Smooth muscle cell (in vitro differentiated cells): Measurements from ENCODE around the gene TRIM67. TPM values are rescaled to one million over a fixed set of nuclear protein-coding genes. Genes with fewer than 3 reads are reported as not detected.
"Not testable (repeated sequence)": the region's sequence is repeated elsewhere in the genome, so short reads cannot be mapped to it uniquely, and the experiment has no call there.

ENCODE experiments used
- DNase-seq: peaks from one replicate; lab custom pipeline; 2025; ENCODE audit not compliant: unreplicated experiment; lab: John Stamatoyannopoulos, UW
- H2AFZ ChIP-seq: fragments of 200-600 bp; sonication (generic); 2 replicates; pipeline ENCODE4 v1.6.0; 2016; ENCODE audit warnings: antibody characterized with exemption, low read depth, mild to moderate bottlenecking
- H3F3A ChIP-seq: fragments of 200-600 bp; sonication (generic); 2 replicates; pipeline ENCODE4 v1.6.0; 2017; ENCODE audit warnings: antibody characterized with exemption, low read depth
- H3K27ac ChIP-seq: fragments of 200-600 bp; sonication (generic); 2 replicates; pipeline ENCODE4 v1.5.1; 2016; ENCODE audit warnings: low read depth, mild to moderate bottlenecking
- H3K27me3 ChIP-seq: fragments of 200-600 bp; sonication (generic); 2 replicates; pipeline ENCODE4 v1.6.1; 2016; ENCODE audit warnings: low read depth, mild to moderate bottlenecking
- H3K36me3 ChIP-seq: fragments of 200-600 bp; sonication (generic); 2 replicates; pipeline ENCODE4 v1.5.1; 2016; ENCODE audit warnings: low read depth
- H3K4me1 ChIP-seq: fragments of 200-600 bp; sonication (generic); 2 replicates; pipeline ENCODE4 v1.5.1; 2016; ENCODE audit warnings: low read depth
- H3K4me2 ChIP-seq: fragments of 200-600 bp; sonication (generic); 2 replicates; pipeline ENCODE4 v1.6.0; 2016; ENCODE audit warnings: mild to moderate bottlenecking
- H3K4me3 ChIP-seq: fragments of 200-600 bp; sonication (generic); 2 replicates; pipeline ENCODE4 v1.5.1; 2016; ENCODE audit warnings: mild to moderate bottlenecking
- H3K79me2 ChIP-seq: fragments of 200-600 bp; sonication (generic); 2 replicates; pipeline ENCODE4 v1.6.0; 2016; ENCODE audit warnings: low read depth, mild to moderate bottlenecking
- H3K9ac ChIP-seq: fragments of 200-600 bp; sonication (generic); 2 replicates; pipeline ENCODE4 v1.6.0; 2016; ENCODE audit warnings: low read depth
- H3K9me3 ChIP-seq: fragments of 200-600 bp; sonication (generic); replicated peaks from 2 replicates; pipeline ENCODE4 v1.5.1; 2016; ENCODE audit warnings: low read depth
- H4K20me1 ChIP-seq: fragments of 200-600 bp; sonication (generic); 2 replicates; pipeline ENCODE4 v1.6.0; 2016; ENCODE audit warnings: low read depth
- WGBS: methylation state at CpG from one replicate; pipeline ENCODE4 v1.1.7; 2016; ENCODE audit warnings: low lambda C conversion rate; 5-methylcytosine and 5-hydroxymethylcytosine counted together
- polyA plus RNA-seq: library from polyadenylated mRNA; unstranded; fragments of >200 nt; fragmentation: Nextera tagmentation; extraction: Ambion mirVana; gene quantifications from 2 replicates; pipeline ENCODE4 v1.2.1, GENCODE V29; 2016
- total RNA-seq: library from RNA; depleted of rRNA; stranded (reverse); fragments of >200 nt; gene quantifications from 2 replicates; pipeline ENCODE4 v1.2.3, GENCODE V29; 2014
- TF ChIP-seq, protein P1 (sequence below): fragments of 200-600 bp; sonication (generic); IDR thresholded peaks from 2 replicates; pipeline ENCODE4 v1.5.1; 2017; ENCODE audit warnings: borderline replicate concordance, mild to moderate bottlenecking, antibody characterized with exemption; ENCODE audit not compliant: insufficient read depth, poor library complexity, severe bottlenecking

Gene TRIM67
- total and polyA plus RNA-seq, 2 experiments from 2014 or later: 0.04 to 0.25 TPM

- TF ChIP-seq, protein P1, sequence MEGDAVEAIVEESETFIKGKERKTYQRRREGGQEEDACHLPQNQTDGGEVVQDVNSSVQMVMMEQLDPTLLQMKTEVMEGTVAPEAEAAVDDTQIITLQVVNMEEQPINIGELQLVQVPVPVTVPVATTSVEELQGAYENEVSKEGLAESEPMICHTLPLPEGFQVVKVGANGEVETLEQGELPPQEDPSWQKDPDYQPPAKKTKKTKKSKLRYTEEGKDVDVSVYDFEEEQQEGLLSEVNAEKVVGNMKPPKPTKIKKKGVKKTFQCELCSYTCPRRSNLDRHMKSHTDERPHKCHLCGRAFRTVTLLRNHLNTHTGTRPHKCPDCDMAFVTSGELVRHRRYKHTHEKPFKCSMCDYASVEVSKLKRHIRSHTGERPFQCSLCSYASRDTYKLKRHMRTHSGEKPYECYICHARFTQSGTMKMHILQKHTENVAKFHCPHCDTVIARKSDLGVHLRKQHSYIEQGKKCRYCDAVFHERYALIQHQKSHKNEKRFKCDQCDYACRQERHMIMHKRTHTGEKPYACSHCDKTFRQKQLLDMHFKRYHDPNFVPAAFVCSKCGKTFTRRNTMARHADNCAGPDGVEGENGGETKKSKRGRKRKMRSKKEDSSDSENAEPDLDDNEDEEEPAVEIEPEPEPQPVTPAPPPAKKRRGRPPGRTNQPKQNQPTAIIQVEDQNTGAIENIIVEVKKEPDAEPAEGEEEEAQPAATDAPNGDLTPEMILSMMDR: no peak
- H3F3A ChIP-seq: no peaks in the 10 kb centered on the region
- WGBS: 84% methylated on average over 1 of the region's 1 CpG
These were observed 40.3 kb upstream of the TRIM67 start for GRCh38 chr1:231121533-231121932.

GRCh38 chr1:231122143-231122542 is 39.7 kb upstream of the TRIM67 start:
- Histone ChIP-seq H3K4me3 (no peak overlapping the region), H3K27ac (no peak overlapping the region), H3K79me2 (no peaks in the 10 kb centered on the region), H2AFZ (no peak overlapping the region), H3F3A (no peaks in the 10 kb centered on the region), H3K4me2 (no peak overlapping the region), H3K4me1 (no peaks in the 10 kb centered on the region), H3K9ac (no peak overlapping the region), H3K36me3 (no peaks in the 10 kb centered on the region), H3K27me3 (peaks cover 19% of the 10 kb centered on the region), H3K9me3 (no peaks in the 10 kb centered on the region), H4K20me1 (no peaks in the 10 kb centered on the region)
- WGBS: 82% methylated on average over 2 of the region's 2 CpGs
- no peak for DNase-seq
- TF ChIP-seq, protein P1: no peak

More at GRCh38 chr1:231121533-231121932, 40.3 kb upstream of the TRIM67 start:
- H3K9ac ChIP-seq: no peak overlapping the region
- no peaks in the 10 kb centered on the region for H4K20me1 ChIP-seq
- H3K4me2 ChIP-seq: no peak overlapping the region
- DNase-seq: no peak
- no peaks in the 10 kb centered on the region for H3K9me3 ChIP-seq
- no peak overlapping the region for H3K27ac ChIP-seq
- no peaks in the 10 kb centered on the region for H3K36me3 ChIP-seq
- peaks cover 22% of the 10 kb centered on the region for H3K27me3 ChIP-seq
- H3K4me3 ChIP-seq: no peak overlapping the region
- no peaks in the 10 kb centered on the region for H3K4me1 ChIP-seq
- no peaks in the 10 kb centered on the region for H3K79me2 ChIP-seq
- no peak overlapping the region for H2AFZ ChIP-seq

GRCh38 chr1:231124746-231125145 is 37.1 kb upstream of the TRIM67 start:
- H3K4me2 ChIP-seq: no peak overlapping the region
- TF ChIP-seq, protein P1: no peak
- no peak overlapping the region for H3K27ac ChIP-seq
- no peaks in the 10 kb centered on the region for H3K79me2 ChIP-seq
- no peaks in the 10 kb centered on the region for H3F3A ChIP-seq
- H3K36me3 ChIP-seq: no peaks in the 10 kb centered on the region
- no peak overlapping the region for H3K9ac ChIP-seq
- H2AFZ ChIP-seq: no peak overlapping the region
- no peaks in the 10 kb centered on the region for H4K20me1 ChIP-seq
- H3K27me3 ChIP-seq: no peaks in the 10 kb centered on the region
- DNase-seq: no peak
- no peaks in the 10 kb centered on the region for H3K4me1 ChIP-seq
- WGBS: 90% methylated on average over 14 of the region's 14 CpGs
- no peak overlapping the region for H3K4me3 ChIP-seq
- H3K9me3 ChIP-seq: no peaks in the 10 kb centered on the region

DNA sequence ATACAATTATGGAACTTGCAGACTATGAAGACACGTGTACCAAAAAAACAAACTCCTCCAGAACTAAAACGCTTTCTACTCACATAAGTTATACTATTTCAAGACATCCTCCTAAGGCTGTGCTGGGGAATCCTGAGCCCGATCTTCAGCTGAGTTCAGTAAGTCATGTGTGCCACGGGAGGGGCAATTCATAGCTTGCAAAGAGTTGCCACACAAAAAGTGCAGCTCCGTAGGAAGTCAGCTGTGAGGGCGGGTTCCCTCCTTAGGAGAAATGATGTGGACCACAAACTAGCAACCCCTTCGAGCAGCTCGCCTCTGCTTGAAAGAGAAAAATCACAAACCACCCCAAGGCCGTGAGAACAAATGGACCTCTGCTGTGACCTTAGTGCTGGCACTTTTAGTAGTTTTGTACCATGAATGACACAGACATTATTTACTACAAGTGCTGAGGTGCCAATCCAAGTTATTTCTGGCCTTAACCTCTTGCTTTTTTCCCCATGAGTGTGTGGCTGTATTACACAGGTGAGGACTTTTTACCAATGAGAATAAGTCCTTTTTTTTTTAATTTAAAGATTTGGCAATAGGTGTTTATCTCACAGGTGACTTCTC is 35.8 kb upstream of the TRIM67 start:
- Histone ChIP-seq H3K9ac (no peak overlapping the region), H4K20me1 (no peaks in the 10 kb centered on the region), H2AFZ (no peak overlapping the region), H3K9me3 (no peaks in the 10 kb centered on the region), H3K4me2 (no peak overlapping the region), H3F3A (no peaks in the 10 kb centered on the region), H3K36me3 (no peaks in the 10 kb centered on the region), H3K27ac (no peak overlapping the region), H3K79me2 (no peaks in the 10 kb centered on the region), H3K4me1 (no peaks in the 10 kb centered on the region), H3K27me3 (no peaks in the 10 kb centered on the region), H3K4me3 (no peak overlapping the region)
- DNase-seq: no peak
- WGBS: 67% methylated on average over 9 of the region's 9 CpGs
- TF ChIP-seq, protein P1: no peak

- 76% methylated on average over 6 of the region's 6 CpGs for WGBS
These were observed 34.8 kb upstream of the TRIM67 start for GRCh38 chr1:231127106-231127505.

More at GRCh38 chr1:231127106-231127505, 34.8 kb upstream of the TRIM67 start:
- not testable (repeated sequence) for H4K20me1 ChIP-seq, DNase-seq, H3F3A ChIP-seq, H3K9ac ChIP-seq, H3K9me3 ChIP-seq, H2AFZ ChIP-seq, H3K4me1 ChIP-seq, H3K4me3 ChIP-seq, H3K27me3 ChIP-seq, H3K36me3 ChIP-seq, H3K4me2 ChIP-seq, H3K27ac ChIP-seq, H3K79me2 ChIP-seq
